ENCODE data around the gene IFNA17. TPM values are rescaled to one million over a fixed set of nuclear protein-coding genes. Genes with fewer than 3 reads are reported as not detected.
A peak's percentile ranks its signal among the peaks of the same experiment; 100 is the strongest.

The IFNA17 gene
- total RNA-seq, 1 donor from 2014 or later = not detected

GRCh38 chr9:21255538-21256212 lies 27.7 kb upstream of the IFNA17 start:
- no peak for TF ChIP-seq CTCF (IDR thresholded peaks at IDR 0.05; ENCODE audit: unreplicated experiment)
- Mint-ChIP-seq H3K27ac (no peak overlapping the region), H3K4me3 (no peak overlapping the region), H3K36me3 (no peaks in the 10 kb centered on the region), H3K27me3 (ENCODE audit: low read depth) (peaks cover 19% of the 10 kb centered on the region), H3K9me3 (peaks cover 13% of the 10 kb centered on the region), H3K4me1 (peaks cover 4% of the 10 kb centered on the region)
- DNase-seq (ENCODE audit: low spot score in 2 of 2, unreplicated experiment in 2 of 2) = no peak

GRCh38 chr9:21252721-21253547 lies 24.9 kb upstream of the IFNA17 start:
- H3K4me3 Mint-ChIP-seq = no peak overlapping the region
- peaks cover 3% of the 10 kb centered on the region for H3K9me3 Mint-ChIP-seq
- peak; percentile 66 for TF ChIP-seq CTCF (IDR thresholded peaks at IDR 0.05; ENCODE audit: unreplicated experiment)
- H3K4me1 Mint-ChIP-seq = peaks cover 4% of the 10 kb centered on the region
- no peaks in the 10 kb centered on the region for H3K36me3 Mint-ChIP-seq
- no peak overlapping the region for H3K27ac Mint-ChIP-seq
- H3K27me3 Mint-ChIP-seq (ENCODE audit: low read depth) = peaks cover 24% of the 10 kb centered on the region
- no peak for DNase-seq (ENCODE audit: low spot score in 2 of 2, unreplicated experiment in 2 of 2)

GRCh38 chr9:21251638-21252037 lies 23.6 kb upstream of the IFNA17 start:
- Mint-ChIP-seq H3K4me3 (no peak overlapping the region), H3K36me3 (no peaks in the 10 kb centered on the region), H3K27me3 (ENCODE audit: low read depth) (peaks cover 24% of the 10 kb centered on the region), H3K27ac (no peak overlapping the region), H3K9me3 (no peaks in the 10 kb centered on the region), H3K4me1 (peaks cover 4% of the 10 kb centered on the region)
- DNase-seq (ENCODE audit: low spot score in 2 of 2, unreplicated experiment in 2 of 2) = no peak
- no peak for TF ChIP-seq CTCF (IDR thresholded peaks at IDR 0.05; ENCODE audit: unreplicated experiment)

- Mint-ChIP-seq H3K27ac (no peak overlapping the region), H3K27me3 (ENCODE audit: low read depth) (peaks cover 24% of the 10 kb centered on the region), H3K4me3 (no peak overlapping the region), H3K36me3 (no peaks in the 10 kb centered on the region), H3K9me3 (peaks cover 3% of the 10 kb centered on the region), H3K4me1 (peaks cover 4% of the 10 kb centered on the region)
- DNase-seq (ENCODE audit: low spot score in 2 of 2, unreplicated experiment in 2 of 2) = no peak
- no peak for TF ChIP-seq CTCF (IDR thresholded peaks at IDR 0.05; ENCODE audit: unreplicated experiment)
These were observed 23.2 kb upstream of the IFNA17 start for GRCh38 chr9:21251190-21251589.

GRCh38 chr9:21244836-21245235 lies 16.8 kb upstream of the IFNA17 start:
- Mint-ChIP-seq H3K27ac (no peak overlapping the region), H3K4me1 (no peaks in the 10 kb centered on the region), H3K27me3 (ENCODE audit: low read depth) (peaks cover 23% of the 10 kb centered on the region), H3K9me3 (peaks cover 7% of the 10 kb centered on the region), H3K4me3 (no peak overlapping the region), H3K36me3 (no peaks in the 10 kb centered on the region)
- DNase-seq (ENCODE audit: low spot score in 2 of 2, unreplicated experiment in 2 of 2) = no peak
- no peak for TF ChIP-seq CTCF (IDR thresholded peaks at IDR 0.05; ENCODE audit: unreplicated experiment)
